K562 (cell line): ENCODE data around the gene UBE2G2. TPM values are rescaled to one million over a fixed set of nuclear protein-coding genes. Genes with fewer than 3 reads are reported as not detected.

Experiments used
- ARID4B ChIP-seq: sonication (generic); formaldehyde crosslinking; IDR thresholded peaks from 2 replicates; pipeline ENCODE4 v1.8.0; 2022; ENCODE audit warnings: mild to moderate bottlenecking, missing genetic modification reagents
- BHLHE40 ChIP-seq: IDR thresholded peaks from 2 replicates; pipeline ENCODE4 v1.6.1; 2011; ENCODE audit warnings: low read length, improper control_type of control experiment
- ESRRB ChIP-seq: fragments of 250-450 bp; sonication (Bioruptor Pico); IDR thresholded peaks from 2 replicates; pipeline ENCODE4 v1.5.0; 2020; ENCODE audit warnings: mild to moderate bottlenecking, moderate library complexity, borderline replicate concordance
- FOXP1 ChIP-seq: sonication (generic); formaldehyde crosslinking; IDR thresholded peaks from 2 replicates; pipeline ENCODE4 v1.8.0; 2022; ENCODE audit warnings: mild to moderate bottlenecking, missing genetic modification reagents
- HDAC3 ChIP-seq: fragments of 450-650 bp; IDR thresholded peaks from 2 replicates; pipeline ENCODE4 v1.6.1; 2018; ENCODE audit warnings: borderline replicate concordance, mild to moderate bottlenecking, moderate library complexity; ENCODE audit not compliant: partially characterized antibody
- HDAC8 ChIP-seq: fragments of 450-650 bp; IDR thresholded peaks from 2 replicates; pipeline ENCODE4 v1.6.1; 2016; ENCODE audit warnings: mild to moderate bottlenecking, missing genetic modification characterization, moderate library complexity, missing compliant biosample characterization
- HDGF ChIP-seq: fragments of 450-650 bp; IDR thresholded peaks from 2 replicates; pipeline ENCODE4 v1.6.1; 2016
- HNRNPK ChIP-seq: fragments of 200-400 bp; formaldehyde crosslinking; IDR thresholded peaks from one replicate; pipeline ENCODE4 v1.6.1; 2018; ENCODE audit warnings: mild to moderate bottlenecking, low read depth, low read length; ENCODE audit not compliant: poor library complexity, severe bottlenecking
- HNRNPL ChIP-seq: fragments of 200-400 bp; formaldehyde crosslinking; IDR thresholded peaks from 2 replicates; pipeline ENCODE4 v1.6.1; 2017; ENCODE audit warnings: low read depth, mild to moderate bottlenecking, low read length
- IRF2 ChIP-seq: sonication (generic); formaldehyde crosslinking; IDR thresholded peaks from 2 replicates; pipeline ENCODE4 v1.8.1; 2022; ENCODE audit warnings: mild to moderate bottlenecking, missing genetic modification reagents
- KAT7 ChIP-seq: sonication (generic); formaldehyde crosslinking; IDR thresholded peaks from 2 replicates; pipeline ENCODE4 v1.8.0; 2022; ENCODE audit warnings: missing genetic modification reagents, mild to moderate bottlenecking, borderline replicate concordance
- KLF6 ChIP-seq: fragments of 250-450 bp; sonication (Bioruptor Pico); IDR thresholded peaks from 2 replicates; pipeline ENCODE4 v1.4.0; 2020; ENCODE audit warnings: mild to moderate bottlenecking, moderate library complexity, borderline replicate concordance
- MAFK ChIP-seq: IDR thresholded peaks from 2 replicates; pipeline ENCODE4 v1.6.1; 2011; ENCODE audit warnings: low read length, improper control_type of control experiment
- MNT ChIP-seq, 2 experiments: fragments of 450-650 bp; conservative IDR thresholded peaks; 2 replicates each; pipeline ENCODE4 v1.6.1; 2017; ENCODE audit warnings: mild to moderate bottlenecking in 2 of 2, moderate library complexity in 2 of 2
- MTA1 ChIP-seq: fragments of 450-650 bp; IDR thresholded peaks from 2 replicates; pipeline ENCODE4 v1.6.1; 2017; ENCODE audit warnings: borderline replicate concordance
- RAD21 ChIP-seq, 2 experiments: fragments of 250-450 bp in 1 of 2; fragments of 450-650 bp in 1 of 2; sonication (Bioruptor Pico) in 1 of 2; formaldehyde crosslinking in 1 of 2; IDR thresholded peaks in 1 of 2; conservative IDR thresholded peaks in 1 of 2; 2 replicates each; pipeline versions ENCODE4 v1.4.0 to v1.8.0; 2020 to 2022; ENCODE audit warnings: mild to moderate bottlenecking in 2 of 2, moderate library complexity in 1 of 2
- RBM39 ChIP-seq: fragments of 200-400 bp; formaldehyde crosslinking; optimal IDR thresholded peaks from 2 replicates; pipeline ENCODE3; 2018; ENCODE audit warnings: low read depth, low read length
- SAP30 ChIP-seq: fragments of 200-600 bp; sonication (generic); IDR thresholded peaks from 2 replicates; pipeline ENCODE4 v1.6.1; 2012; ENCODE audit warnings: borderline replicate concordance, low read depth, mild to moderate bottlenecking, moderate library complexity, low read length, control low read depth, inconsistent platforms; ENCODE audit not compliant: insufficient read depth, poor library complexity, severe bottlenecking
- SMAD4 ChIP-seq: fragments of 250-450 bp; sonication (Bioruptor Pico); conservative IDR thresholded peaks from 2 replicates; pipeline ENCODE4 v1.8.0; 2021; ENCODE audit warnings: inconsistent platforms, mild to moderate bottlenecking, moderate library complexity
- SNRNP70 ChIP-seq: fragments of 200-400 bp; formaldehyde crosslinking; optimal IDR thresholded peaks from 2 replicates; pipeline ENCODE3; 2017; ENCODE audit warnings: low read depth, low read length
- TBP ChIP-seq: optimal IDR thresholded peaks from 2 replicates; pipeline ENCODE3; 2011; ENCODE audit warnings: low read depth, low read length, improper control_type of control experiment
- ZBTB7A ChIP-seq: IDR thresholded peaks from 2 replicates; pipeline ENCODE4 v1.6.1; 2011; ENCODE audit warnings: low read depth, mild to moderate bottlenecking, low read length, moderate library complexity, borderline replicate concordance; ENCODE audit not compliant: control insufficient read depth
- ZNF140 ChIP-seq: fragments of 250-450 bp; sonication (Bioruptor Pico); IDR thresholded peaks from 2 replicates; pipeline ENCODE4 v1.8.0; 2021; ENCODE audit warnings: moderate library complexity, mild to moderate bottlenecking, inconsistent platforms
- ZNF24 ChIP-seq: fragments of 450-650 bp; IDR thresholded peaks from 2 replicates; pipeline ENCODE4 v1.6.1; 2016
- ZNF444 ChIP-seq: fragments of 250-450 bp; sonication (Bioruptor Pico); IDR thresholded peaks from 2 replicates; pipeline ENCODE4 v1.4.0; 2020; ENCODE audit warnings: mild to moderate bottlenecking, moderate library complexity
- polyA plus RNA-seq, 8 experiments: library from polyadenylated mRNA; depleted of rRNA in 4 of 8; stranded (reverse) in 5 of 8; unstranded in 3 of 8; fragments of >200 nt; fragmentation: Nextera tagmentation in 2 of 8; fragmentation: Illumina TruSeq in 1 of 8; extraction: Ambion mirVana in 2 of 8; extraction: Trizol in 1 of 8; gene quantifications; 2 replicates each; pipeline versions ENCODE4 v1.2.1 to v1.2.3, GENCODE V29; 2011 to 2014; ENCODE audit warnings: inconsistent platforms in 1 of 8, missing spikeins in 1 of 8
- total RNA-seq, 7 experiments: library from RNA; depleted of rRNA in 6 of 7; stranded (reverse); fragments of >200 nt in 6 of 7; fragmentation: Illumina TruSeq in 2 of 7; extraction: Trizol in 2 of 7; gene quantifications; 2 replicates each; pipeline versions ENCODE4 v1.2.1 to v1.2.3, GENCODE V29; 2011 to 2021; ENCODE audit warnings: low replicate concordance in 1 of 7

Gene UBE2G2
- total and polyA plus RNA-seq, 9 of the 15 experiments (the other 6 are each of a cell fraction or from before 2014, with no cell fraction given): 47.5 to 225 (median 140) TPM

DNA sequence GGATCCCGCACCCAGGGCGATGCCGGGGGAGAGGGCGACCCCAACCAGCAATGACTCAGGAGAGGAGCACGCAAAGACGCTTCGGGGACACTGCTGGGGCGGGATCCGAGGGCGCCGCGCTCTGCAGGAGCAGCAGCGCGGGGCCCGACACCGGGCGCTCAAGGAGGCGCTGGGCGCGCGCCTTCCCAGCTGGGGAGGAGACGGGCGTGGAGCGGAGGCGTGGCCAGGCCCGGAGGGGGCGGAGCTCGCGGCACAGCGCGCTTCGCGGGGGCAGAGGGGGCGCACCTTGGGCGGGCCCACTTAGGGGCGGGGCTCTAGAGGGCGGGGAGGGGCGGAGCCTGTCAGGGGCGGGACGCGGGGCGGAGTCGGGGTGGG lies 15.9 kb upstream of the UBE2G2 start (continued):
- TF ChIP-seq TBP (no peak), HDGF (no peak), ZNF140 (CRISPR knock-in tag) (no peak), ZBTB7A (peak; percentile 82; the same call in 1 of the 2 replicates), IRF2 (CRISPR knock-in tag) (no peak), ZNF444 (CRISPR knock-in tag) (no peak), MTA1 (no peak), ARID4B (peak; percentile 72), BHLHE40 (no peak), HNRNPL (no peak), SMAD4 (no peak), MNT (conservative IDR thresholded peaks at IDR 0.05) (peak in 1 of 2 experiments; percentile 72; a peak in 2 of 4 replicates), RBM39 (no peak), KAT7 (0 out of 2 replicates have a peak, but pooled peaks have one; percentile 92), HDAC3 (no peak), ESRRB (CRISPR knock-in tag) (no peak), FOXP1 (CRISPR knock-in tag) (no peak), SNRNP70 (no peak), HNRNPK (peak; percentile 91), MAFK (no peak), KLF6 (CRISPR knock-in tag) (no peak), ZNF24 (no peak), SAP30 (peak; percentile 80), RAD21 (CRISPR knock-in tag; conservative IDR thresholded peaks at IDR 0.05 in 1 of 2, IDR thresholded peaks at IDR 0.05 in 1 of 2) (peak in 1 of 2 experiments; percentile 20; a peak in 1 of 4 replicates), HDAC8 (tag) (no peak)
